Stimulated activated naive CD8-positive, alpha-beta T cell treated with anti-CD3 and anti-CD28 coated beads, Interleukin-15, amount 100 ng/mL, for 72 hours (primary cell): Measurements from ENCODE around the gene NMNAT1.

ENCODE experiments used
- ATAC-seq: fragments of 150-1000 bp; cut with Tn5 transposase; 2 replicates; pipeline ENCODE4 v1.10.0; 2021; ENCODE audit warnings: mild to moderate bottlenecking, moderate library complexity
- DNase-seq, 2 donors: peaks; one replicate each; pipeline ENCODE4 v3.0.0; 2021 to 2022
- H3K27ac Mint-ChIP-seq, 2 donors: one replicate each; pipeline ENCODE4 v1.8.0; 2022; ENCODE audit warnings: mild to moderate bottlenecking in 2 of 2, mixed read lengths in 2 of 2, moderate library complexity in 2 of 2
- H3K27me3 Mint-ChIP-seq: one replicate; pipeline ENCODE4 v1.8.0; 2022; ENCODE audit warnings: mixed read lengths
- H3K4me1 Mint-ChIP-seq: one replicate; pipeline ENCODE4 v1.8.0; 2022; ENCODE audit warnings: mild to moderate bottlenecking, mixed read lengths
- H3K4me3 Mint-ChIP-seq, 2 donors: one replicate each; pipeline ENCODE4 v1.8.0; 2022; ENCODE audit warnings: mild to moderate bottlenecking in 2 of 2, mixed read lengths in 2 of 2, moderate library complexity in 1 of 2
- H3K9me3 Mint-ChIP-seq, 2 donors: one replicate each; pipeline ENCODE4 v1.8.0; 2022; ENCODE audit warnings: mixed read lengths in 2 of 2

NMNAT1 gene

GRCh38 chr1:9942939-9943788 lies at the start of gene NMNAT1, which contains the start of gene LZIC:
Gene NMNAT1, plus strand, starts transcription at chr1:9943475. Its CDS starts 28,599 bp downstream, at chr1:9972074.
Gene LZIC, minus strand, starts transcription at chr1:9943391. Its CDS starts 6,772 bp downstream, at chr1:9936619.
- peaks cover 22% of the 10 kb centered on the region for H3K4me1 Mint-ChIP-seq
- DNase-seq = peak; percentile 92 to 98

GRCh38 chr1:9894115-9894514 lies 49.2 kb upstream of the NMNAT1 start:
- H3K4me1 Mint-ChIP-seq = peaks cover 16% of the 10 kb centered on the region

More at GRCh38 chr1:9942939-9943788, at the start of gene NMNAT1, which contains the start of gene LZIC:
- ATAC-seq = peak; percentile 98
- no peaks in the 10 kb centered on the region for H3K9me3 Mint-ChIP-seq
- H3K27ac Mint-ChIP-seq = peak within 1 kb of the TSS; percentile 100
- H3K27me3 Mint-ChIP-seq = no peaks in the 10 kb centered on the region
- peak within 1 kb of the TSS; percentile 99 to 100 for H3K4me3 Mint-ChIP-seq

GRCh38 chr1:9900142-9901043 lies 42.9 kb upstream of the NMNAT1 start:
- H3K9me3 Mint-ChIP-seq = no peaks in the 10 kb centered on the region
- peaks cover 30% of the 10 kb centered on the region for H3K4me1 Mint-ChIP-seq
- no peak for ATAC-seq
- peak overlapping the region; percentile 7 for H3K4me3 Mint-ChIP-seq
- H3K27me3 Mint-ChIP-seq = no peaks in the 10 kb centered on the region
- H3K27ac Mint-ChIP-seq = peak overlapping the region in 1 of 2 donors; percentile 5
- DNase-seq = no peak

More at GRCh38 chr1:9894115-9894514, 49.2 kb upstream of the NMNAT1 start:
- Mint-ChIP-seq H3K9me3 (no peaks in the 10 kb centered on the region), H3K4me3 (no peak overlapping the region), H3K27me3 (no peaks in the 10 kb centered on the region), H3K27ac (no peak overlapping the region)
- ATAC-seq = no peak
- DNase-seq = no peak

GRCh38 chr1:9901148-9902059 lies 41.9 kb upstream of the NMNAT1 start:
- Mint-ChIP-seq H3K27ac (peak overlapping the region in 1 of 2 donors; percentile 5), H3K9me3 (no peaks in the 10 kb centered on the region), H3K4me3 (no peak overlapping the region), H3K27me3 (no peaks in the 10 kb centered on the region), H3K4me1 (peaks cover 31% of the 10 kb centered on the region)
- no peak for ATAC-seq
- no peak for DNase-seq

GRCh38 chr1:9902060-9902452 lies 41.2 kb upstream of the NMNAT1 start:
- Mint-ChIP-seq H3K9me3 (no peaks in the 10 kb centered on the region), H3K4me1 (peaks cover 31% of the 10 kb centered on the region), H3K27me3 (no peaks in the 10 kb centered on the region), H3K27ac (no peak overlapping the region), H3K4me3 (no peak overlapping the region)
- no peak for DNase-seq
- ATAC-seq = no peak

- ATAC-seq = peak; percentile 88
These were observed 39.3 kb upstream of the NMNAT1 start for GRCh38 chr1:9903801-9904527.

GRCh38 chr1:9904596-9904995 lies 38.7 kb upstream of the NMNAT1 start:
- H3K9me3 Mint-ChIP-seq = no peaks in the 10 kb centered on the region
- peaks cover 50% of the 10 kb centered on the region for H3K4me1 Mint-ChIP-seq
- no peak overlapping the region for H3K27ac Mint-ChIP-seq
- H3K27me3 Mint-ChIP-seq = no peaks in the 10 kb centered on the region
- ATAC-seq = no peak
- H3K4me3 Mint-ChIP-seq = no peak overlapping the region
- no peak for DNase-seq

More at GRCh38 chr1:9903801-9904527, 39.3 kb upstream of the NMNAT1 start:
- Mint-ChIP-seq H3K4me1 (peaks cover 44% of the 10 kb centered on the region), H3K9me3 (no peaks in the 10 kb centered on the region), H3K27ac (peak overlapping the region in 1 of 2 donors; percentile 49), H3K27me3 (no peaks in the 10 kb centered on the region), H3K4me3 (no peak overlapping the region)
- DNase-seq = no peak

- no peak overlapping the region for H3K27ac Mint-ChIP-seq
- ATAC-seq (no peak), DNase-seq (no peak)
- peaks cover 49% of the 10 kb centered on the region for H3K4me1 Mint-ChIP-seq
- no peaks in the 10 kb centered on the region for H3K27me3 Mint-ChIP-seq
- no peaks in the 10 kb centered on the region for H3K9me3 Mint-ChIP-seq
- H3K4me3 Mint-ChIP-seq = no peak overlapping the region
These were observed 38.3 kb upstream of the NMNAT1 start for GRCh38 chr1:9905010-9905409.

- Mint-ChIP-seq H3K4me3 (no peak overlapping the region), H3K4me1 (peaks cover 43% of the 10 kb centered on the region)
- ATAC-seq = no peak
These were observed 36.8 kb upstream of the NMNAT1 start for GRCh38 chr1:9906466-9906865.

GRCh38 chr1:9907441-9907840 lies 35.8 kb upstream of the NMNAT1 start:
- Mint-ChIP-seq H3K27me3 (no peaks in the 10 kb centered on the region), H3K27ac (no peak overlapping the region), H3K4me1 (peaks cover 49% of the 10 kb centered on the region), H3K9me3 (no peaks in the 10 kb centered on the region), H3K4me3 (no peak overlapping the region)
- ATAC-seq (no peak), DNase-seq (no peak)

More at GRCh38 chr1:9906466-9906865, 36.8 kb upstream of the NMNAT1 start:
- no peaks in the 10 kb centered on the region for H3K9me3 Mint-ChIP-seq
- DNase-seq = no peak
- no peaks in the 10 kb centered on the region for H3K27me3 Mint-ChIP-seq
- H3K27ac Mint-ChIP-seq = no peak overlapping the region

GRCh38 chr1:9908871-9909233 lies 34.4 kb upstream of the NMNAT1 start:
- Mint-ChIP-seq H3K27ac (peak overlapping the region; percentile 88 to 96), H3K9me3 (no peaks in the 10 kb centered on the region)

GRCh38 chr1:9909234-9910046 lies 33.8 kb upstream of the NMNAT1 start:
- DNase-seq (peak; percentile 22 to 70), ATAC-seq (peak; percentile 6)
- Mint-ChIP-seq H3K27me3 (no peaks in the 10 kb centered on the region), H3K4me3 (peak overlapping the region; percentile 91 to 97), H3K27ac (peak overlapping the region; percentile 88 to 96), H3K9me3 (no peaks in the 10 kb centered on the region), H3K4me1 (peaks cover 43% of the 10 kb centered on the region)

More at GRCh38 chr1:9908871-9909233, 34.4 kb upstream of the NMNAT1 start:
- ATAC-seq = no peak
- DNase-seq = no peak
- Mint-ChIP-seq H3K4me1 (peaks cover 49% of the 10 kb centered on the region), H3K27me3 (no peaks in the 10 kb centered on the region), H3K4me3 (peak overlapping the region; percentile 91 to 97)

- Mint-ChIP-seq H3K27ac (peak within 1 kb of the TSS; percentile 96), H3K4me1 (peaks cover 37% of the 10 kb centered on the region), H3K27me3 (no peaks in the 10 kb centered on the region), H3K4me3 (peak within 1 kb of the TSS; percentile 93 to 97), H3K9me3 (no peaks in the 10 kb centered on the region)
- ATAC-seq (peak; percentile 85), DNase-seq (no peak)
These were observed 33.2 kb upstream of the NMNAT1 start, which contains the start of gene CTNNBIP1 for GRCh38 chr1:9910076-9910422. Gene CTNNBIP1, minus strand, starts transcription at chr1:9910269. Its CDS starts 38,205 bp downstream, at chr1:9872064.
